Amygdala (tissue), 56 donors: ENCODE measurements around the gene SMIM5.

Experiments used
- DNase-seq, 56 donors: peaks; one replicate each; lab custom pipeline; 2025; lab: John Stamatoyannopoulos, UW

The SMIM5 gene

GRCh38 chr17:75658237-75658636 is 25.0 kb downstream of the SMIM5 start:
- DNase-seq: no peak

GRCh38 chr17:75661531-75661930 is 28.3 kb downstream of the SMIM5 start:
- peak in 32 of 56 donors; percentile 26 to 89 (median 62) for DNase-seq

GRCh38 chr17:75662511-75662910 is 29.3 kb downstream of the SMIM5 start:
- no peak for DNase-seq

- no peak for DNase-seq
Observed at GRCh38 chr17:75664099-75664549, 30.9 kb downstream of the SMIM5 start.

- DNase-seq: no peak
Observed at GRCh38 chr17:75665981-75666380, 32.7 kb downstream of the SMIM5 start.

GRCh38 chr17:75666959-75667790 is 33.9 kb downstream of the SMIM5 start, which contains the start of the genes RECQL5 and SAP30BP:
Gene RECQL5, minus strand, starts transcription at chr17:75667154. Its CDS starts 597 bp downstream, at chr17:75666557.
Gene SAP30BP, plus strand, starts transcription at chr17:75667338. Its CDS starts 35 bp downstream, at chr17:75667373.
- DNase-seq: peak; percentile 77 to 99 (median 96)

- DNase-seq: no peak
Observed at GRCh38 chr17:75667825-75668224, 34.6 kb downstream of the SMIM5 start.

GRCh38 chr17:75668489-75668888 is 35.3 kb downstream of the SMIM5 start:
- DNase-seq: no peak

GRCh38 chr17:75670868-75671267 is 37.6 kb downstream of the SMIM5 start:
- DNase-seq: no peak

- DNase-seq: no peak
Observed at GRCh38 chr17:75672011-75672410, 38.8 kb downstream of the SMIM5 start.

GRCh38 chr17:75673487-75673886 is 40.3 kb downstream of the SMIM5 start:
- DNase-seq: no peak

GRCh38 chr17:75676461-75676860 is 43.2 kb downstream of the SMIM5 start:
- no peak for DNase-seq

- DNase-seq: peak in 14 of 56 donors; percentile 12 to 58 (median 30)
Observed at GRCh38 chr17:75679706-75680211, 46.5 kb downstream of the SMIM5 start.

- DNase-seq: no peak
Observed at GRCh38 chr17:75680431-75680830, 47.2 kb downstream of the SMIM5 start.

- no peak for DNase-seq
Observed at GRCh38 chr17:75681289-75681688, 48.1 kb downstream of the SMIM5 start.

GRCh38 chr17:75683583-75683982 is 50.3 kb downstream of the SMIM5 start:
- no peak for DNase-seq

- DNase-seq: no peak
Observed at GRCh38 chr17:75684249-75684648, 51.0 kb downstream of the SMIM5 start.

- no peak for DNase-seq
Observed at GRCh38 chr17:75684924-75685323, 51.7 kb downstream of the SMIM5 start.

GRCh38 chr17:75685499-75685898 is 52.3 kb downstream of the SMIM5 start:
- no peak for DNase-seq

- DNase-seq: peak in 1 of 56 donors; percentile 29
Observed at GRCh38 chr17:75688209-75688825, 55.1 kb downstream of the SMIM5 start.

GRCh38 chr17:75689441-75689873 is 56.2 kb downstream of the SMIM5 start:
- DNase-seq: no peak
